OCI-LY7 (cell line): ENCODE measurements around the gene HAUS6.
"Not testable (repeated sequence)": the region's sequence is repeated elsewhere in the genome, so short reads cannot be mapped to it uniquely, and the experiment has no call there.

Experiments
- EZH2phosphoT487 ChIP-seq: fragments of 200-600 bp; sonication (generic); IDR thresholded peaks from 2 replicates; pipeline ENCODE4 v1.6.1; 2018; ENCODE audit warnings: low read depth, borderline replicate concordance, mild to moderate bottlenecking, mixed run types, antibody characterized with exemption, low read length, moderate library complexity, mixed read lengths
- TF ChIP-seq, protein P1 (sequence below): fragments of 200-600 bp; sonication (generic); conservative IDR thresholded peaks from 2 replicates; pipeline ENCODE4 v1.5.1; 2014; ENCODE audit warnings: mild to moderate bottlenecking, antibody characterized with exemption, low read length, moderate library complexity, mixed read lengths

DNA sequence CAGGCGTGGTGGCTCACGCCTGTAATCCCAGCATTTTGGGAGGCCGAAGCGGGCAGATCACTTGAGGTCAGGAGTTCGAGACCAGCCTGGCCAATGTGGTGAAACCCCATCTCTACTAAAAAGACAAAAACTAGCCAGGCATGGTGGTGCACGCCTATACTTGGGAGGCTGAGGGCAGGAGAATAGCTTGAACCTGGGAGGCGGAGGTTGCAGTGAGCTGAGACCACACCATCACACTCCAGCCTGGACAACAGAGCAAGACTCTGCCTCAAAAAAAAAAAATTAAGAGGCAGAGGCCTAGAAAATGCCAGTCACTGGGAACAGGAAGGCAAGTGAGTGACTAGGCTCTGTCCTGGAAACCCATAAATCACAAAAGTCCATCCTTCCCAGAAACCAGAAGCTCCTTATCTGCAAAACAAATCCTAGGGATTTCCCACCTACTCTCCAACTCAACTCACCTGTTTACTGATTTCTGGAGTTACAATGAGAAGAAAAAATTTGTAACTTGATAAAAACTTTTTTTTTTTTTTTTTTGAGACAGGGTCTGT, 10.4 kb upstream of the HAUS6 start:
- TF ChIP-seq, protein P1, sequence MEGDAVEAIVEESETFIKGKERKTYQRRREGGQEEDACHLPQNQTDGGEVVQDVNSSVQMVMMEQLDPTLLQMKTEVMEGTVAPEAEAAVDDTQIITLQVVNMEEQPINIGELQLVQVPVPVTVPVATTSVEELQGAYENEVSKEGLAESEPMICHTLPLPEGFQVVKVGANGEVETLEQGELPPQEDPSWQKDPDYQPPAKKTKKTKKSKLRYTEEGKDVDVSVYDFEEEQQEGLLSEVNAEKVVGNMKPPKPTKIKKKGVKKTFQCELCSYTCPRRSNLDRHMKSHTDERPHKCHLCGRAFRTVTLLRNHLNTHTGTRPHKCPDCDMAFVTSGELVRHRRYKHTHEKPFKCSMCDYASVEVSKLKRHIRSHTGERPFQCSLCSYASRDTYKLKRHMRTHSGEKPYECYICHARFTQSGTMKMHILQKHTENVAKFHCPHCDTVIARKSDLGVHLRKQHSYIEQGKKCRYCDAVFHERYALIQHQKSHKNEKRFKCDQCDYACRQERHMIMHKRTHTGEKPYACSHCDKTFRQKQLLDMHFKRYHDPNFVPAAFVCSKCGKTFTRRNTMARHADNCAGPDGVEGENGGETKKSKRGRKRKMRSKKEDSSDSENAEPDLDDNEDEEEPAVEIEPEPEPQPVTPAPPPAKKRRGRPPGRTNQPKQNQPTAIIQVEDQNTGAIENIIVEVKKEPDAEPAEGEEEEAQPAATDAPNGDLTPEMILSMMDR, result not testable (repeated sequence)
- TF ChIP-seq EZH2phosphoT487, result not testable (repeated sequence)
